Regular cardiac myocyte (primary cell): ENCODE results near the gene MCCC2. TPM values are rescaled to one million over a fixed set of nuclear protein-coding genes. Genes with fewer than 3 reads are reported as not detected.

Source experiments
- total RNA-seq: library from RNA; depleted of rRNA; stranded (reverse); fragments of >200 nt; gene quantifications from 2 replicates; pipeline ENCODE4 v1.2.3, GENCODE V29; 2014

Gene MCCC2
- 12.3 and 17.2 TPM in 2 replicates for total RNA-seq

GRCh38 chr5:71586941-71587765, at the start of gene MCCC2:
TSS of gene MCCC2 (plus strand) at chr5:71587340. CDS start at chr5:71587426, 86 bp downstream.

Other genes starting within 250 kb of the MCCC2 start
- gene BDP1, start 131.7 kb upstream of the MCCC2 start, total RNA-seq = 19.6 and 20.0 TPM in 2 replicates
- gene CARTPT, start 131.9 kb downstream of the MCCC2 start, total RNA-seq = not detected in 2 replicates